Colonic mucosa (tissue), 4 donors: Measurements from ENCODE around the gene FKBP5. TPM values are rescaled to one million over a fixed set of nuclear protein-coding genes. Genes with fewer than 3 reads are reported as not detected.

ENCODE experiments used
- DNase-seq: peaks from one replicate; pipeline ENCODE4 v3.0.0-alpha.2; 2020
- H3K27ac ChIP-seq: fragments of 200-600 bp; one replicate; pipeline ENCODE4 v1.8.0; 2021
- H3K27me3 ChIP-seq: fragments of 200-600 bp; one replicate; pipeline ENCODE4 v1.8.0; 2021
- H3K36me3 ChIP-seq: fragments of 200-600 bp; one replicate; pipeline ENCODE4 v1.8.0; 2021
- H3K4me1 ChIP-seq: fragments of 200-600 bp; one replicate; pipeline ENCODE4 v1.8.0; 2021; ENCODE audit warnings: mild to moderate bottlenecking
- H3K4me3 ChIP-seq: fragments of 200-600 bp; one replicate; pipeline ENCODE4 v1.8.0; 2021
- H3K9ac ChIP-seq, 2 donors: one replicate each; pipeline ENCODE4 v1.7.0; 2013; ENCODE audit warnings: control low read depth in 2 of 2, low read depth in 2 of 2, low read length in 2 of 2
- H3K9me3 ChIP-seq: fragments of 200-600 bp; one replicate; pipeline ENCODE4 v1.8.0; 2021
- CTCF ChIP-seq: fragments of 200-600 bp; IDR thresholded peaks from one replicate; pipeline ENCODE4 v1.8.0; 2022; ENCODE audit warnings: antibody characterized with exemption, mild to moderate bottlenecking
- intact Hi-C: fragments of 100-400 bp; cut with DNase I; formaldehyde crosslinking; loops from one replicate; pipeline ENCODE4 v1.14.1; 2022
- total RNA-seq, 2 donors: library from RNA; stranded (reverse); fragmentation: NEBNext Ultra II Directional in 1 of 2; extraction: Animal tissue kit (Norgen Biotek cat#: 25700) in 1 of 2; gene quantifications; one replicate each; pipeline ENCODE4 v1.2.1, GENCODE V29; 2021
- donor health status: healthy.
- donor health status: DM: no; HTN: no; CAD: no.
- donor health status: DM: no; HTN: no; CAD: no.

Gene FKBP5
- total RNA-seq, 2 donors from 2014 or later = 29.1 to 54.7 TPM

DNA sequence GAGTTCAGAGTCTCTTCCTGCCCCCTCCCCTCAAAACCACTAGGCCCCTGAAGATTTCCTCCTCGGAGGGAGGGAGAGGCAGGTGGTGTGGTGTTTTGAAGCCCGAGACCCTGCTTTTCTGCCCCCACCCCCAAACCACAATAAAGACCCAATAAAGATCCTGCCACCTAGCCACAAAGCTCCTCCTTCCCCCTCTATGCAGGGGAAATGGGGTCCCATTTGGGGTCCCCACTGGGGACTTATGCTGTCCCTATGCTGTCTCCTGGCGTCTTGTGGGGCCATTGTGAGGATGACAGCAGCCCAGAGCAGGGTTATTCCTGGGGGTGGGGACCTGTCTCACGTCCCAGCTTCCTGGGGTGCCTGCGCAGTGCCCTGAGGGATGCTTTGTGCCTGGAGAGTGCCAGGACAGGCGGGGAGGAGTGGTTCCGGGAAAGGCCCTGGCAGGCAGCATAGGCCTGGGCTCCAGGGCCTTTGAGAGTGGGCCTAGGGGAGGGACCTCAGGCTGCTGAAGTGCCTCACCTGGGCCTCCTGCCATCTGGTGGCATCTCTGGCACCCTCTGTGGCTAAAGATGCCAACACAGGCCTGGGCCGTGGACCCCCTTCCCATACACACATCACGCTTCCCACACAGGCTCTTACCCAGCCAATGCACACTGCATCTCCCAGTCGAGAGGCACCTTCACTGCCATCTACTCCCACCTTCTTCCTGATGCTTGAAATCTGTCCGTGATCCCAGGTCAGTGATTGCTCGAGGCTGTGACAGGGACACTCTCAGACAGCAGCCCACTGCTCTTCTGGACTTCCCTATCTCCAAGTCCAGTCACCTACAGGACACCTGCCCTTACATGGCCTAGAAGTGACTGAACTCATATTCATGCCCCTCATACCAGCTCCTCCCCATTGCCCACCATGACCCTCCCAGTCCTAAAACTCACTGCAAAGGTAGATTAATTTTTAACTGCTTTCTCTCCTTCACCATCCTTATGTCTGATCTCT is 40.3 kb upstream of the FKBP5 start:
- DNase-seq = peak; percentile 61
- H3K4me3 ChIP-seq = peak overlapping the region; percentile 41
- TF ChIP-seq CTCF = no peak
- peaks cover 55% of the 10 kb centered on the region for H3K4me1 ChIP-seq
- H3K9me3 ChIP-seq = no peaks in the 10 kb centered on the region
- peak overlapping the region; percentile 82 to 91 for H3K9ac ChIP-seq
- H3K36me3 ChIP-seq = no peaks in the 10 kb centered on the region
- H3K27ac ChIP-seq = peak overlapping the region; percentile 97
- no peaks in the 10 kb centered on the region for H3K27me3 ChIP-seq
- intact Hi-C loops = no loop called here

GRCh38 chr6:35727935-35728682 is 39.4 kb upstream of the FKBP5 start:
- DNase-seq = peak; percentile 89
- no peak for TF ChIP-seq CTCF
- peak overlapping the region; percentile 41 for H3K4me3 ChIP-seq
- peaks cover 51% of the 10 kb centered on the region for H3K4me1 ChIP-seq
- no peaks in the 10 kb centered on the region for H3K36me3 ChIP-seq
- no peaks in the 10 kb centered on the region for H3K27me3 ChIP-seq
- H3K27ac ChIP-seq = peak overlapping the region; percentile 97
- intact Hi-C loops = no loop called here
- peak overlapping the region; percentile 91 to 97 for H3K9ac ChIP-seq
- no peaks in the 10 kb centered on the region for H3K9me3 ChIP-seq

DNA sequence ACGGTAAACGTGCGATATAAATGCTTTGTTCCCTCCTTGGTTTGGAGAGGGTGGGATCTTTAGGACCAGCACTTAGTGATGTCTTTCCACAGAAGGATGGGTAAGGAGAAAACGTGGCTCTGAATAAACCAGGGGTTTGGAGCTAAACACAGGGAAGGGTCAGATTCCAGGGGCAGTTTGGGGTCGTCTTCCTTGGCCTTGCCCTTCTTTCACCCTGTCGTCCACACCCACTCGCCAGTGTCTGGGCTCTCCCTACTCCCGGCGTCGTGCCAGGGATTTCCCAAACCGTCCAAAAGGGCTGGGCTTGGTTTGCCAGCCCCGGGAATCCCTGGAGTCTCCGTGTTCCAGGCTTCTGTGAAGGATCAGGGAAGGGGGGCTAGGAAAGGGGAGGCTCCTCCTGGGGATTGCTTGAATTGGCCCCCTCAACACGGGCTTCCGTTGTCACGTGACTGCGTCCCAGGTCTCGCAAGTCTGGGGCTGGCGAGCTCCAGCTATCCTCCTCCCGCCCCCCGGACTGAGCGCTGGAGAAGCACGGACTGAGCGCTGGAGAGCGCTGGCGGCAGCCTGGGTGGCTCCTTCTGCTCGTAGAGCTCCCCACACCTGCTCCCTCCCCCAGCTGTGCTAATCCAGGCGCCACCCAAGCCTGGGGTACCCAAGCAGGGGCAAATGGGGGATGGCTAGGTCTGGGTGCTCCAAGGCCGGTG is 38.7 kb upstream of the FKBP5 start:
- Histone ChIP-seq H3K36me3 (no peaks in the 10 kb centered on the region), H3K4me1 (peaks cover 49% of the 10 kb centered on the region), H3K4me3 (peak overlapping the region; percentile 41), H3K9me3 (no peaks in the 10 kb centered on the region), H3K27ac (peak overlapping the region; percentile 97), H3K27me3 (no peaks in the 10 kb centered on the region), H3K9ac (peak overlapping the region; percentile 85 to 97)
- peak; percentile 90 for DNase-seq
- intact Hi-C loops = no loop called here
- TF ChIP-seq CTCF = no peak

- H3K4me1 ChIP-seq = peaks cover 49% of the 10 kb centered on the region
- intact Hi-C loops = no loop called here
- no peaks in the 10 kb centered on the region for H3K27me3 ChIP-seq
- no peak overlapping the region for H3K4me3 ChIP-seq
- H3K36me3 ChIP-seq = no peaks in the 10 kb centered on the region
- peak overlapping the region; percentile 97 for H3K27ac ChIP-seq
- peak; percentile 92 for DNase-seq
- no peak for TF ChIP-seq CTCF
- H3K9me3 ChIP-seq = no peaks in the 10 kb centered on the region
- H3K9ac ChIP-seq = peak overlapping the region; percentile 52 to 85
These were observed 37.2 kb upstream of the FKBP5 start for GRCh38 chr6:35725721-35726438.
